Stomach (tissue), 9 donors: ENCODE results near the gene SRM. TPM values are rescaled to one million over a fixed set of nuclear protein-coding genes. Genes with fewer than 3 reads are reported as not detected.

Experiments
- DNase-seq, 2 donors: peaks; one replicate each; pipeline versions ENCODE4 v3.0.0 to v3.0.0-alpha.2; 2013 to 2019
- H3K27ac ChIP-seq, 5 donors: fragments of 200-600 bp in 4 of 5; sonication (generic) in 4 of 5; one replicate each; pipeline ENCODE4 v1.5.1; 2013 to 2019; ENCODE audit warnings: mild to moderate bottlenecking in 1 of 5, moderate library complexity in 1 of 5
- H3K27me3 ChIP-seq, 3 donors: fragments of 200-600 bp; sonication (generic); one replicate each; pipeline ENCODE4 v1.5.1; 2017 to 2019; ENCODE audit warnings: mixed run types in 1 of 3
- H3K36me3 ChIP-seq, 4 donors: fragments of 200-600 bp; sonication (generic); 1 replicate in 3 of 4; 2 replicates in 1 of 4; pipeline ENCODE4 v1.5.1; 2016 to 2019
- H3K4me1 ChIP-seq, 4 donors: fragments of 200-600 bp; sonication (generic); one replicate each; pipeline ENCODE4 v1.5.1; 2016 to 2019
- H3K4me3 ChIP-seq, 4 donors: fragments of 200-600 bp; sonication (generic) in 3 of 4; one replicate each; pipeline ENCODE4 v1.5.1; 2016 to 2019; ENCODE audit warnings: mild to moderate bottlenecking in 1 of 4
- H3K9me3 ChIP-seq, 4 donors: fragments of 200-600 bp; sonication (generic); one replicate each; pipeline ENCODE4 v1.5.1; 2016 to 2019
- CTCF ChIP-seq, 7 experiments: fragments of 450-650 bp in 4 of 7; fragments of 200-600 bp in 3 of 7; sonication (generic) in 3 of 7; IDR thresholded peaks; one replicate each; pipeline ENCODE4 v1.5.1; 2016 to 2019; ENCODE audit warnings: antibody characterized with exemption in 7 of 7, control low read depth in 2 of 7, mild to moderate bottlenecking in 1 of 7
- EP300 ChIP-seq: sonication (generic); formaldehyde crosslinking; IDR thresholded peaks from one replicate; pipeline ENCODE4 v1.6.1; 2017; ENCODE audit warnings: antibody characterized with exemption
- POLR2A ChIP-seq, 4 donors: fragments of 450-650 bp; IDR thresholded peaks; one replicate each; pipeline ENCODE4 v1.6.1; 2016; ENCODE audit warnings: antibody characterized with exemption in 4 of 4, control low read depth in 2 of 4, mild to moderate bottlenecking in 1 of 4, moderate library complexity in 1 of 4
- POLR2AphosphoS5 ChIP-seq, 3 donors: sonication (generic); formaldehyde crosslinking; IDR thresholded peaks; one replicate each; pipeline ENCODE4 v1.6.1; 2016; ENCODE audit warnings: antibody characterized with exemption in 3 of 3
- WGBS, 5 donors: extraction: QIAGEN DNeasy Blood & Tissue Kit in 3 of 5; methylation state at CpG; one replicate each; pipeline versions ENCODE4 v1.1.5 to v1.1.7; 2013 to 2018; 5-methylcytosine and 5-hydroxymethylcytosine counted together
- intact Hi-C: fragments of 100-400 bp; cut with DNase I; formaldehyde crosslinking; loops from one replicate; pipeline ENCODE4 v1.15.1; 2023; ENCODE audit warnings: low total_unique reads
- polyA plus RNA-seq, 3 donors: library from polyadenylated mRNA; stranded (reverse); fragments of 200-250 nt; gene quantifications; one replicate each; pipeline ENCODE4 v1.2.3, GENCODE V29; 2013
- total RNA-seq, 5 donors: library from RNA; depleted of rRNA; stranded (reverse); fragments of >200 nt; gene quantifications; one replicate each; pipeline versions ENCODE4 v1.1.0 to v1.2.3, GENCODE V29; 2014 to 2016
- donor health status: healthy with polysubstance abuse.
- donor health status: Bipolar disorder and iron deficiency.
- donor health status: healthy.

SRM gene
- total and polyA plus RNA-seq, 8 donors = 9.0 to 149 (median 85.1) TPM

GRCh38 chr1:11013160-11013531 is 46.7 kb downstream of the SRM start:
- Histone ChIP-seq H3K4me3 (peak overlapping the region; percentile 88 to 99 (median 91)), H3K9me3 (no peaks in the 10 kb centered on the region), H3K27ac (peak overlapping the region; percentile 93 to 100 (median 96)), H3K4me1 (peaks cover 17 to 57% (median 46%) of the 10 kb centered on the region in 4 donors), H3K36me3 (peaks cover 43 to 48% (median 47%) of the 10 kb centered on the region in 4 donors), H3K27me3 (no peaks in the 10 kb centered on the region)
- DNase-seq = no peak
- intact Hi-C loops = no loop called here
- no peak for TF ChIP-seq POLR2A (IDR thresholded peaks at IDR 0.05)
- no peak for TF ChIP-seq EP300
- WGBS, 5 donors = 1 to 2% (median 1%) methylated on average over 8 to 11 of the region's 11 CpGs

GRCh38 chr1:11012260-11013159 is 47.3 kb downstream of the SRM start, which contains the start of gene TARDBP:
TSS of gene TARDBP (plus strand) at chr1:11012654. CDS start at chr1:11013728, 1,074 bp downstream.
- no peaks in the 10 kb centered on the region for H3K27me3 ChIP-seq
- no peaks in the 10 kb centered on the region for H3K9me3 ChIP-seq
- peaks cover 37 to 42% (median 40%) of the 10 kb centered on the region in 4 donors for H3K36me3 ChIP-seq
- peaks cover 17 to 51% (median 43%) of the 10 kb centered on the region in 4 donors for H3K4me1 ChIP-seq
- intact Hi-C loops = no loop called here
- peak; percentile 74 to 96 (median 95) for TF ChIP-seq POLR2AphosphoS5 (IDR thresholded peaks at IDR 0.05)
- no peak for TF ChIP-seq CTCF (IDR thresholded peaks at IDR 0.05)
- no peak for TF ChIP-seq EP300
- TF ChIP-seq POLR2A (IDR thresholded peaks at IDR 0.05) = peak in 2 of 4 donors; percentile 81 to 88
- DNase-seq = peak; percentile 88 to 96
- 0 to 1% (median 1%) methylated on average over 38 to 94 of the region's 94 CpGs for WGBS, 5 donors
- H3K4me3 ChIP-seq = peak within 1 kb of the TSS; percentile 88 to 99 (median 91)
- peak within 1 kb of the TSS; percentile 93 to 100 (median 96) for H3K27ac ChIP-seq

Other genes starting within 250 kb of the SRM start
- gene TARDBP, start 47.4 kb downstream of the SRM start, total RNA-seq = 100 to 1,000 TPM in 4 of 5 donors, 10 to 100 TPM in 1; 68.8 to 243 (median 159) TPM
- 100 to 1,000 TPM in 2 of 3 donors, 10 to 100 TPM in 1; 85.3 to 102 (median 100) TPM for gene TARDBP, start 47.4 kb downstream of the SRM start, polyA plus RNA-seq
- not detected for gene MASP2, start 12.8 kb downstream of the SRM start, total RNA-seq
- gene MASP2, start 12.8 kb downstream of the SRM start, polyA plus RNA-seq = not detected
- gene EXOSC10, start 39.9 kb upstream of the SRM start, total RNA-seq = 100 to 1,000 TPM in 1 of 5 donors, 10 to 100 TPM in 4; 15.1 to 118 (median 38.3) TPM
- 10 to 100 TPM; 21.6 to 43.2 (median 23.2) TPM for gene EXOSC10, start 39.9 kb upstream of the SRM start, polyA plus RNA-seq
- gene ANGPTL7, start 129.3 kb upstream of the SRM start, total RNA-seq = 1 to 10 TPM in 2 of 5 donors, not detected in 3; 1.6 to 2.6 TPM
- gene ANGPTL7, start 129.3 kb upstream of the SRM start, polyA plus RNA-seq = under 1 TPM in 1 of 3 donors, not detected in 2; 0.55 TPM
- 10 to 100 TPM; 27.4 to 42.4 (median 35.2) TPM for gene MTOR, start 202.5 kb upstream of the SRM start, total RNA-seq
- 10 to 100 TPM in 1 of 3 donors, 1 to 10 TPM in 2; 6.3 to 15.7 (median 8.7) TPM for gene MTOR, start 202.5 kb upstream of the SRM start, polyA plus RNA-seq
- 10 to 100 TPM in 2 of 5 donors, 1 to 10 TPM in 3; 2.2 to 33.8 (median 7.5) TPM for gene UBIAD1, start 213.2 kb upstream of the SRM start, total RNA-seq
- 1 to 10 TPM; 3.5 to 5.4 (median 4.6) TPM for gene UBIAD1, start 213.2 kb upstream of the SRM start, polyA plus RNA-seq